Mucosa of descending colon (tissue), 3 donors: ENCODE results near the gene CCNK. TPM values are rescaled to one million over a fixed set of nuclear protein-coding genes. Genes with fewer than 3 reads are reported as not detected.

Experiments used
- ATAC-seq: fragments of 200-7000 bp; cut with Tn5 transposase; one replicate; pipeline ENCODE4 v1.9.1; 2020; ENCODE audit warnings: mild to moderate bottlenecking, moderate library complexity
- DNase-seq, 3 donors: peaks; one replicate each; pipeline ENCODE4 v3.0.0-alpha.2; 2020
- H3K36me3 ChIP-seq: fragments of 200-600 bp; one replicate; pipeline ENCODE4 v1.8.0; 2021; ENCODE audit warnings: low read depth, mild to moderate bottlenecking
- H3K4me1 ChIP-seq: fragments of 200-600 bp; one replicate; pipeline ENCODE4 v1.8.0; 2021; ENCODE audit warnings: low read depth, mild to moderate bottlenecking
- H3K4me3 ChIP-seq: fragments of 200-600 bp; one replicate; pipeline ENCODE4 v1.8.0; 2021; ENCODE audit warnings: mild to moderate bottlenecking
- H3K9me3 ChIP-seq: fragments of 200-600 bp; one replicate; pipeline ENCODE4 v1.8.0; 2021; ENCODE audit warnings: mild to moderate bottlenecking
- CTCF ChIP-seq: fragments of 200-600 bp; IDR thresholded peaks from one replicate; pipeline ENCODE4 v1.8.0; 2022; ENCODE audit warnings: antibody characterized with exemption, mild to moderate bottlenecking
- intact Hi-C, 2 donors: fragments of 100-400 bp; cut with DNase I in 1 of 2; cut with micrococcal nuclease in 1 of 2; formaldehyde crosslinking; loops; one replicate each; pipeline versions ENCODE4 v1.11.0 to v1.11.1; 2022; cut with DNase I, micrococcal nuclease
- total RNA-seq, 3 donors: library from RNA; stranded (reverse); fragmentation: NEBNext Ultra II Directional in 2 of 3; extraction: Animal tissue kit (Norgen Biotek cat#: 25700) in 2 of 3; gene quantifications; one replicate each; pipeline versions ENCODE4 v1.2.1 to v1.2.4, GENCODE V29; 2021 to 2023
- donor health status: DM: no; HTN: no; CAD: no; lungs with moderate emphysema.
- donor health status: DM: no; HTN: no; CAD: no.
- donor health status: DM: no; HTN: yes; CAD: no.

The CCNK gene
- total RNA-seq, 3 donors from 2014 or later: 47.4 to 68.4 (median 64.5) TPM

- Histone ChIP-seq H3K9me3 (no peaks in the 10 kb centered on the region), H3K36me3 (no peaks in the 10 kb centered on the region), H3K4me3 (no peak overlapping the region), H3K4me1 (peaks cover 33% of the 10 kb centered on the region)
- TF ChIP-seq CTCF: no peak
- peak in 1 of 3 donors; percentile 25 for DNase-seq
- intact Hi-C loops: no loop called here
- ATAC-seq: no peak
Measured at GRCh38 chr14:99559286-99559990, 78.2 kb downstream of the CCNK start.

DNA sequence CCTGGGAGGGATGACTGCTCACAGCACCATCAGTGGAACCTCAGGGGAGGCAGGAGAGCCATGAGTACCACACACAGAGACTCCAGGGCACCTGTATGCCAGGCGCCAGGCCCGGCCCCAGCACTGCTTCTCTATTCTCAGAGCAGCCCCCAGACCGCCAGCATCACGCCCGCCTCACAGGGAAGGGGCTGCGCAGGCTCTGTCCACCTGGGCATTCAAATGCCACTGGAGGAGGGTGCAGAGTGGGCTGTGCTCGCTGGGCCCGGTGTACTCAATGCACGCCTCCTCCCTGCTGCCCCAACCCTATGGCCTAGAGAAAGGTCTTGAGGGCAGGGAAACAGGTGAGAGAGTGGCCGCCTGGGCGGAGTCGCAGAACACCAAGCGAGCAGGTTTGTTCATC lies 79.2 kb downstream of the CCNK start:
- Histone ChIP-seq H3K36me3 (no peaks in the 10 kb centered on the region), H3K4me1 (peaks cover 31% of the 10 kb centered on the region), H3K9me3 (no peaks in the 10 kb centered on the region), H3K4me3 (no peak overlapping the region)
- TF ChIP-seq CTCF: no peak
- ATAC-seq (no peak), DNase-seq (no peak)
- intact Hi-C loops: no loop called here

- DNase-seq (peak in 1 of 3 donors; percentile 49), ATAC-seq (peak; percentile 10)
- intact Hi-C loops: no loop called here
- TF ChIP-seq CTCF: no peak
- Histone ChIP-seq H3K9me3 (no peaks in the 10 kb centered on the region), H3K4me3 (no peak overlapping the region), H3K4me1 (peaks cover 30% of the 10 kb centered on the region), H3K36me3 (no peaks in the 10 kb centered on the region)
Measured at GRCh38 chr14:99560922-99561683, 79.9 kb downstream of the CCNK start.

GRCh38 chr14:99561864-99562263 lies 80.7 kb downstream of the CCNK start:
- Histone ChIP-seq H3K36me3 (no peaks in the 10 kb centered on the region), H3K9me3 (no peaks in the 10 kb centered on the region), H3K4me3 (no peak overlapping the region), H3K4me1 (peaks cover 34% of the 10 kb centered on the region)
- TF ChIP-seq CTCF: no peak
- DNase-seq (peak in 1 of 3 donors; percentile 46), ATAC-seq (peak; percentile 11)
- intact Hi-C loops: no loop called here

Other genes with a start within 250 kb of the CCNK start
- gene BCL11B, start 209.2 kb upstream of the CCNK start, total RNA-seq: 1 to 10 TPM; 2.5 to 5.6 (median 4.9) TPM
- gene SETD3, start 550 bp upstream of the CCNK start, total RNA-seq: 100 to 1,000 TPM in 1 of 3 donors, 10 to 100 TPM in 2; 61.6 to 119 (median 61.6) TPM
- gene CCDC85C, start 122.8 kb downstream of the CCNK start, total RNA-seq: 100 to 1,000 TPM in 1 of 3 donors, 10 to 100 TPM in 2; 66.2 to 102 (median 66.2) TPM
- 1 to 10 TPM in 2 of 3 donors, under 1 TPM in 1; 0.26 to 3.2 (median 1.1) TPM for gene HHIPL1, start 163.7 kb downstream of the CCNK start, total RNA-seq
- gene CYP46A1, start 202.9 kb downstream of the CCNK start, total RNA-seq: 1 to 10 TPM in 1 of 3 donors, under 1 TPM in 2; 0.14 to 1.0 (median 0.22) TPM